ENCODE data around the gene HDDC2. TPM values are rescaled to one million over a fixed set of nuclear protein-coding genes. Genes with fewer than 3 reads are reported as not detected.

Gene HDDC2
- total RNA-seq, 1 donor = 70.0 TPM

DNA sequence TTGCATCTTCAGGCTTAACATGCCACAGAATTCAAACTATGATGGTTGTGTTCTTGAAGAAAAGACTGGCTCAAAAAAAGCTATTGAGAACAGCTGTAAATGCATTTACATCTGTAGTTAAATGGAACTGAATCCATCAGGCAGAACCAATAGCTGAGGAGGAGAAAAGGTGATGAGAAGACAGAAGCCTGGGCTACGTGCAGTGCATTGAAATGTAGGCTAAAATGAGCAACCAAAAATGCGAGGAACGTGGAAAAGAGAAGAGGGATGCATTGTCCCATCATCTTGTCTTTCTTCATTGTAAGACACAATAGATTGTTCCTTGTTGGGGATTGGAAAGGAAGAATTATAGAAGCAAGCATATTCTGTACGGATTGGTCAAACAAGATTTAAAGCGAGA, 13.8 kb upstream of the HDDC2 start:
- no peak for DNase-seq (ENCODE audit: low read depth)
- TF ChIP-seq, protein P1, sequence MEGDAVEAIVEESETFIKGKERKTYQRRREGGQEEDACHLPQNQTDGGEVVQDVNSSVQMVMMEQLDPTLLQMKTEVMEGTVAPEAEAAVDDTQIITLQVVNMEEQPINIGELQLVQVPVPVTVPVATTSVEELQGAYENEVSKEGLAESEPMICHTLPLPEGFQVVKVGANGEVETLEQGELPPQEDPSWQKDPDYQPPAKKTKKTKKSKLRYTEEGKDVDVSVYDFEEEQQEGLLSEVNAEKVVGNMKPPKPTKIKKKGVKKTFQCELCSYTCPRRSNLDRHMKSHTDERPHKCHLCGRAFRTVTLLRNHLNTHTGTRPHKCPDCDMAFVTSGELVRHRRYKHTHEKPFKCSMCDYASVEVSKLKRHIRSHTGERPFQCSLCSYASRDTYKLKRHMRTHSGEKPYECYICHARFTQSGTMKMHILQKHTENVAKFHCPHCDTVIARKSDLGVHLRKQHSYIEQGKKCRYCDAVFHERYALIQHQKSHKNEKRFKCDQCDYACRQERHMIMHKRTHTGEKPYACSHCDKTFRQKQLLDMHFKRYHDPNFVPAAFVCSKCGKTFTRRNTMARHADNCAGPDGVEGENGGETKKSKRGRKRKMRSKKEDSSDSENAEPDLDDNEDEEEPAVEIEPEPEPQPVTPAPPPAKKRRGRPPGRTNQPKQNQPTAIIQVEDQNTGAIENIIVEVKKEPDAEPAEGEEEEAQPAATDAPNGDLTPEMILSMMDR (IDR thresholded peaks at IDR 0.05; ENCODE audit: insufficient read depth, low read depth, low read length) = no peak
- H3K4me3 ChIP-seq (ENCODE audit: low read depth, low read length) = no peak overlapping the region

DNA sequence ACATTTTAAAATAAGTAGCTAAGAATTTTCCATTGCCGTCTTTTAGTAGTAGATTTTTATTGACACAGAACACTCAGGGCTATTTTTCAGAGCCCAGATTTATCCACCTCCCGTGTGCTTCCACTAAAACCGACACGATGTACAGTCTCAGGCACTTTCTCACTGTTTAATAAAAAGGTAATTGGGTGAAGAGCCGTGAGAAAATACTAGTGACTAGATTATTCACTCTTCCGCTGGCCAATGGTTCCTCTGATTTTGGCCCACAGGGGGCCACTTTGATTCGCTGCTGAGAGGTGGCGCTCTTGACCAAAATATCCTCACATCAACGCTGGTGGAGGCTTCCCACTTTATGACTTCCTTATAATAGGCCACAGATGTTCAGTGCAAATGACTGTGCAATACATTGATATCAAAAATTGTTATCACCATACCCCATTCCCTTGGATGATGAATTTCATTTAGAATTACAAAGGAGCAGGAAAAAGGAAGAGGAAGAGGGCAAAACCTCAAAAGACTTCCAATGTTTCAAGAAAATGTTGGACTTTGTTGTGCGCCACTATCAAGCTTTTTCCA, 12.3 kb upstream of the HDDC2 start:
- TF ChIP-seq, protein P1 (IDR thresholded peaks at IDR 0.05; ENCODE audit: insufficient read depth, low read depth, low read length) = peak; percentile 88
- H3K4me3 ChIP-seq (ENCODE audit: low read depth, low read length) = no peak overlapping the region
- peak; percentile 77 for DNase-seq (ENCODE audit: low read depth)

DNA sequence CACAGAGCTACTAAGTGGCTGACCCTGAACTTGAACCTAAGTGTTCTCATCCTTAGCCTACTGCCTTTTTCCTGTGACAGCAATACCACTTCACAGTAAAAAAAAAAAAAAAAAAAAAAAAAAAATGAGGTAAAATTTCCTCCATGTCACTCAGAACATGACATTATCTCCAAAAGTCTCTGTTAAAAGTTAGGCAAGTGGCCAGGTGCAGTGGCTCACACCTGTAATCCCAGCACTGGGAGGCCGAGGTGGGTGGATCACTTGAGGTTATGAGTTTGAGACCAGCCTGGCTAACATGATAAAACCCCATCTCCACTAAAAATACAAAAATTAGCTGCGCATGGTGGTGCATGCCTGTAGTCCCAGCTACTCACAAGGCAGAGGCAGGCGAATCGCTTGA, 11.2 kb upstream of the HDDC2 start:
- no peak for DNase-seq (ENCODE audit: low read depth)
- no peak overlapping the region for H3K4me3 ChIP-seq (ENCODE audit: low read depth, low read length)
- TF ChIP-seq, protein P1 (IDR thresholded peaks at IDR 0.05; ENCODE audit: insufficient read depth, low read depth, low read length) = no peak

DNA sequence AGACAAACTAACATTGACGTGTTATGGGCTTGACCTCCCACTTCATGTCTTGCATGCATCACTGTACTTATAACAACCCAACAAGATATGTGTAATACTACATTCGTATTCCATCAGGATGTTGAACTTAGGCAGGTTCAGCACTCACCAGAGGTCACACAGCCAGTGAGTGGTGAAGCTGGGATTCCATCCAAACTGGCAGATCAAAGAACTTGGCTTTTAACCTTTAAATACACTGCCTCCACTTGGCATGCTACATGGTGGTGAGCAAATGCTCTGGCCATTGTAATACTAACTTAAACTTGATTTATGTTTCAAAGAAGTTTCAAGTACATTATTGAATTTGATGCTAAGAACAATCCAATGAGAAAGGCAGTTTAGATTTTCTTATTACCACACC, 10.7 kb upstream of the HDDC2 start:
- DNase-seq (ENCODE audit: low read depth) = no peak
- H3K4me3 ChIP-seq (ENCODE audit: low read depth, low read length) = no peak overlapping the region
- TF ChIP-seq, protein P1 (IDR thresholded peaks at IDR 0.05; ENCODE audit: insufficient read depth, low read depth, low read length) = no peak

DNA sequence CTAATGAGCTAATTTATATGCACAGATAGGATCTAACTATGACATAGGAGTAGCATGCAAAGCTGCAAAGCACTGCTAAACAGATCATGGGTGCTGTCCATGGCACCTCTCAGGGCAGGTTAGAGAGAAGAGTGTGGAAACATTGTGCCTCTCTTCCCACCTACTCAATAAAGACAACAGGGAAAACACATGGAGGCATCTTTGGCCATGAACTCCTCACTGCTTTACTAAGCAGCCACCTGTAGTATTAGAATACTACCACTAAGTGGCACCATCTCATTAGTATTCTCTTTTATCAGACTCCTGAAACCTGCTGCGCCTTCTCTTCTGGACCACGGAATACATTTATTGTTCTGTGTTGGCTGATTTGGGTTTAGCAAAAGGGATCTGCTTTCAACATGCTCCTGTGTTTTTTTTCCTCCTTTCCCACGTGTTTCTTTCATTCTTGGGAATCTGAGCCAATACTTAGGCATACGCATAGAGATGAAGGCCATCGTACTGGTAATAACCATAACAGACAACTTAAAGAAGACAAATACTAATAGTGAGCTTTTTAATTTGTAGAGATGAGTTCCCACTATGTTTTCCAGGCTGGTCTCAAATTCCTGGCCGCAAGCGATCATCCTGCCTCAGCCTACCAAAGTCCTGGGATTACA, 9.4 kb upstream of the HDDC2 start:
- H3K4me3 ChIP-seq (ENCODE audit: low read depth, low read length) = no peak overlapping the region
- DNase-seq (ENCODE audit: low read depth) = peak; percentile 66
- TF ChIP-seq, protein P1 (IDR thresholded peaks at IDR 0.05; ENCODE audit: insufficient read depth, low read depth, low read length) = peak; percentile 79

DNA sequence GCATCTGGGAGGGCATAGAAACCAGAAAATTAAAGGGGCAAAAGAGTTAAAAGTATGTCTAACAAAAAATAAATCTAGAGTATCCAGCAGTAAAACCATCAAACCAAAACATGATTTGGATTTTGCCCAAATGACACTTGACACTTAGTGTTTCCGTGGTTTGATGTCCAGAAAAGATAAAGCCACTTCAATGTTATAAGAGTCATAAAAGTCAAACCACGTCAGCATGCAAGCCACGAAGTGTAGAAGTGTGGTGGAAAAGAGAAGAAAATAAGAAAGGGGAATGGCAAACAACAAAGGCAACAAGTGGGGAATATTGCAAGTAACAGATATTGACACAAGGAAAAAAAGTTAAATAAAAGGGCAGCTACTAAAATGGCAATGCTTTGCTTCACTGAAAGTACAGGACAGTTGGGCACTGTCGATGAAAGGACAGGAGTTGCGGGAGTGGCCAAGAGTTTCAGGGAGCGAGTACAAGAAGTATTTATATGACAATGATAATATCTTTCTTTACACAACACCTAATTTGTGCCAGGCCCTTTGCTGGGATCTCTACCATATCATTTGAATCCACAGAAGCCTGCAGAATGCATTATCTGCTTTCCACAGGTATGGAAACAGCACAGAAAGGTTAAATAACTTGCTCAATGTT, 6.3 kb upstream of the HDDC2 start:
- TF ChIP-seq, protein P1 (IDR thresholded peaks at IDR 0.05; ENCODE audit: insufficient read depth, low read depth, low read length) = no peak
- H3K4me3 ChIP-seq (ENCODE audit: low read depth, low read length) = no peak overlapping the region
- peak; percentile 51 for DNase-seq (ENCODE audit: low read depth)
